K562 (cell line): ENCODE results near the gene CYB5R3. TPM values are rescaled to one million over a fixed set of nuclear protein-coding genes. Genes with fewer than 3 reads are reported as not detected.

Source experiments
- CTCF ChIP-seq, 3 experiments: IDR thresholded peaks in 2 of 3; conservative IDR thresholded peaks in 1 of 3; 2 replicates each; pipeline ENCODE4 v1.5.1; 2011 to 2012; ENCODE audit warnings: low read length in 3 of 3, mild to moderate bottlenecking in 3 of 3, control low read depth in 2 of 3, improper control_type of control experiment in 1 of 3, inconsistent platforms in 1 of 3, low read depth in 1 of 3, mixed read lengths in 1 of 3, moderate library complexity in 1 of 3; ENCODE audit not compliant: insufficient read depth in 2 of 3
- ELF2 ChIP-seq: fragments of 250-450 bp; sonication (Bioruptor Pico); IDR thresholded peaks from 2 replicates; pipeline ENCODE4 v1.5.0; 2021; ENCODE audit warnings: mild to moderate bottlenecking
- EZH2 ChIP-seq: IDR thresholded peaks from 2 replicates; pipeline ENCODE4 v1.6.1; 2012; ENCODE audit warnings: low read depth, mild to moderate bottlenecking, inconsistent platforms, low read length, borderline replicate concordance
- FIP1L1 ChIP-seq: fragments of 200-400 bp; formaldehyde crosslinking; IDR thresholded peaks from 2 replicates; pipeline ENCODE4 v1.6.1; 2018; ENCODE audit warnings: mild to moderate bottlenecking, low read depth, low read length; ENCODE audit not compliant: poor library complexity, severe bottlenecking
- FOXJ3 ChIP-seq: sonication (generic); formaldehyde crosslinking; IDR thresholded peaks from 2 replicates; pipeline ENCODE4 v1.4.0; 2020; ENCODE audit warnings: mild to moderate bottlenecking, missing genetic modification reagents
- GABPA ChIP-seq: fragments of 200-800 bp; sonication (Bioruptor generic); conservative IDR thresholded peaks from 2 replicates; pipeline ENCODE4 v1.6.1; 2016; ENCODE audit warnings: low read depth, missing genetic modification characterization, missing compliant biosample characterization
- IRF9 ChIP-seq: fragments of 450-650 bp; IDR thresholded peaks from 2 replicates; pipeline ENCODE4 v1.6.1; 2016; ENCODE audit warnings: missing biosample characterization, missing genetic modification characterization
- NBN ChIP-seq: fragments of 450-650 bp; IDR thresholded peaks from 2 replicates; pipeline ENCODE4 v1.6.1; 2016; ENCODE audit warnings: low read depth, mild to moderate bottlenecking
- RBM39 ChIP-seq: fragments of 200-400 bp; formaldehyde crosslinking; optimal IDR thresholded peaks from 2 replicates; pipeline ENCODE3; 2018; ENCODE audit warnings: low read depth, low read length
- SRSF3 ChIP-seq: fragments of 200-400 bp; formaldehyde crosslinking; IDR thresholded peaks from 2 replicates; pipeline ENCODE4 v1.6.1; 2016; ENCODE audit warnings: mild to moderate bottlenecking, low read length, moderate library complexity; ENCODE audit not compliant: insufficient read depth
- TCFL5 ChIP-seq: fragments of 250-450 bp; sonication (Bioruptor Pico); conservative IDR thresholded peaks from 2 replicates; pipeline ENCODE4 v1.6.1; 2021; ENCODE audit warnings: mild to moderate bottlenecking, moderate library complexity, matching md5 sums
- TOE1 ChIP-seq, 2 experiments: fragments of 450-650 bp in 1 of 2; sonication (generic) in 1 of 2; formaldehyde crosslinking in 1 of 2; IDR thresholded peaks; 2 replicates each; pipeline versions ENCODE4 v1.7.1 to v1.8.0; 2016 to 2022; ENCODE audit warnings: borderline replicate concordance in 2 of 2, mild to moderate bottlenecking in 2 of 2, antibody characterized with exemption in 1 of 2, inconsistent platforms in 1 of 2, low read depth in 1 of 2, missing genetic modification reagents in 1 of 2, moderate library complexity in 1 of 2
- XRCC3 ChIP-seq: fragments of 450-650 bp; IDR thresholded peaks from 2 replicates; pipeline ENCODE4 v1.6.1; 2017; ENCODE audit warnings: mild to moderate bottlenecking, moderate library complexity
- ZBTB1 ChIP-seq: sonication (generic); formaldehyde crosslinking; IDR thresholded peaks from 2 replicates; pipeline ENCODE4 v1.8.1; 2023; ENCODE audit warnings: missing genetic modification reagents, low read depth, mild to moderate bottlenecking, borderline replicate concordance
- ZBTB49 ChIP-seq: sonication (generic); formaldehyde crosslinking; IDR thresholded peaks from 2 replicates; pipeline ENCODE4 v1.8.0; 2022; ENCODE audit warnings: missing genetic modification reagents, mild to moderate bottlenecking, borderline replicate concordance
- ZBTB8A ChIP-seq: fragments of 450-650 bp; IDR thresholded peaks from 2 replicates; pipeline ENCODE4 v1.6.1; 2018; ENCODE audit warnings: mild to moderate bottlenecking, moderate library complexity; ENCODE audit not compliant: partially characterized antibody
- ZNF212 ChIP-seq: fragments of 450-650 bp; formaldehyde crosslinking; IDR thresholded peaks from 2 replicates; pipeline ENCODE4 v1.4.0; 2020; ENCODE audit warnings: mild to moderate bottlenecking
- ZNF3 ChIP-seq: fragments of 250-450 bp; sonication (Bioruptor Pico); IDR thresholded peaks from 2 replicates; pipeline ENCODE4 v1.5.0; 2021; ENCODE audit warnings: mild to moderate bottlenecking, moderate library complexity
- ZNF431 ChIP-seq: sonication (generic); formaldehyde crosslinking; IDR thresholded peaks from 2 replicates; pipeline ENCODE4 v1.8.0; 2022; ENCODE audit warnings: mild to moderate bottlenecking, missing genetic modification reagents
- ZNF444 ChIP-seq: fragments of 250-450 bp; sonication (Bioruptor Pico); IDR thresholded peaks from 2 replicates; pipeline ENCODE4 v1.4.0; 2020; ENCODE audit warnings: mild to moderate bottlenecking, moderate library complexity
- ZNF79 ChIP-seq: fragments of 250-450 bp; sonication (Bioruptor Pico); IDR thresholded peaks from 2 replicates; pipeline ENCODE4 v1.4.0; 2020; ENCODE audit warnings: low read depth, mild to moderate bottlenecking, moderate library complexity
- polyA plus RNA-seq, 8 experiments: library from polyadenylated mRNA; depleted of rRNA in 4 of 8; stranded (reverse) in 5 of 8; unstranded in 3 of 8; fragments of >200 nt; fragmentation: Nextera tagmentation in 2 of 8; fragmentation: Illumina TruSeq in 1 of 8; extraction: Ambion mirVana in 2 of 8; extraction: Trizol in 1 of 8; gene quantifications; 2 replicates each; pipeline versions ENCODE4 v1.2.1 to v1.2.3, GENCODE V29; 2011 to 2014; ENCODE audit warnings: inconsistent platforms in 1 of 8, missing spikeins in 1 of 8
- total RNA-seq, 7 experiments: library from RNA; depleted of rRNA in 6 of 7; stranded (reverse); fragments of >200 nt in 6 of 7; fragmentation: Illumina TruSeq in 2 of 7; extraction: Trizol in 2 of 7; gene quantifications; 2 replicates each; pipeline versions ENCODE4 v1.2.1 to v1.2.3, GENCODE V29; 2011 to 2021; ENCODE audit warnings: low replicate concordance in 1 of 7

Gene CYB5R3
- total and polyA plus RNA-seq, 9 of the 15 experiments (the other 6 are each of a cell fraction or from before 2014, with no cell fraction given), result 1.4 to 66.8 (median 23.4) TPM

- TF ChIP-seq CTCF (IDR thresholded peaks at IDR 0.05 in 2 of 3, conservative IDR thresholded peaks at IDR 0.05 in 1 of 3; ENCODE audit: insufficient read depth in 2 of 3, low read depth in 1 of 3, low read length in 3 of 3), result no peak
- TF ChIP-seq ZNF79 (CRISPR knock-in tag), result no peak
- peak; percentile 78 for TF ChIP-seq ZNF444
- peak; percentile 93 for TF ChIP-seq GABPA (tag)
- TF ChIP-seq ELF2 (CRISPR knock-in tag), result peak; percentile 78
- no peak for TF ChIP-seq TCFL5
- TF ChIP-seq RBM39, result peak; percentile 99
- no peak for TF ChIP-seq ZNF212 (CRISPR knock-in tag)
- TF ChIP-seq ZNF431 (CRISPR knock-in tag), result peak; percentile 83; the same call in 1 of the 2 replicates
- no peak; the same call in 1 of the 2 replicates for TF ChIP-seq XRCC3
- TF ChIP-seq ZBTB8A, result no peak
- peak; percentile 27; the same call in 1 of the 2 replicates for TF ChIP-seq ZBTB49 (CRISPR knock-in tag)
- peak; percentile 87 for TF ChIP-seq ZNF3 (CRISPR knock-in tag)
- TF ChIP-seq EZH2, result no peak
- peak; percentile 86 for TF ChIP-seq ZBTB1 (CRISPR knock-in tag)
- TF ChIP-seq SRSF3, result no peak
- peak; percentile 58 for TF ChIP-seq FIP1L1
- peak; percentile 97 for TF ChIP-seq NBN
- peak; percentile 82 for TF ChIP-seq TOE1 (IDR thresholded peaks at IDR 0.05; ENCODE audit: borderline replicate concordance)
- peak; percentile 93 for TF ChIP-seq TOE1 (CRISPR knock-in tag; IDR thresholded peaks at IDR 0.05; ENCODE audit: borderline replicate concordance, low read depth)
- peak; percentile 72 for TF ChIP-seq FOXJ3
- TF ChIP-seq IRF9, result peak; percentile 68; the same call in 1 of the 2 replicates
These were observed 33.9 kb downstream of the CYB5R3 start (continued) for GRCh38 chr22:42615092-42615859.
